PFSK-1 (cell line): Measurements from ENCODE around the gene C13orf42.

ENCODE experiments used
- FOXP2 ChIP-seq: optimal IDR thresholded peaks from 2 replicates; pipeline ENCODE3; 2011; ENCODE audit warnings: borderline replicate concordance, control low read depth, inconsistent platforms; ENCODE audit not compliant: insufficient read depth; ENCODE audit errors: extremely low read length, extremely low read depth
- POLR2AphosphoS5 ChIP-seq: IDR thresholded peaks from 2 replicates; pipeline ENCODE4 v1.6.1; 2012; ENCODE audit warnings: low read depth, mild to moderate bottlenecking, control low read depth, low read length, moderate library complexity
- REST ChIP-seq, 2 experiments: IDR thresholded peaks; 2 replicates each; pipeline versions ENCODE4 v1.6.1 to v1.8.0; 2011 to 2012; ENCODE audit warnings: low read depth in 2 of 2, low read length in 2 of 2, control low read depth in 1 of 2, inconsistent platforms in 1 of 2, mild to moderate bottlenecking in 1 of 2, moderate library complexity in 1 of 2; ENCODE audit not compliant: insufficient read depth in 1 of 2
- SIN3A ChIP-seq: IDR thresholded peaks from 2 replicates; pipeline ENCODE4 v1.6.1; 2012; ENCODE audit warnings: mild to moderate bottlenecking, low read length, moderate library complexity, borderline replicate concordance; ENCODE audit not compliant: insufficient read depth
- TAF1 ChIP-seq: IDR thresholded peaks from 2 replicates; pipeline ENCODE4 v1.6.1; 2012; ENCODE audit warnings: low read length, control low read depth, borderline replicate concordance; ENCODE audit not compliant: insufficient read depth

The C13orf42 gene

GRCh38 chr13:51147732-51148131, 36.7 kb upstream of the C13orf42 start:
- TF ChIP-seq POLR2AphosphoS5: no peak
- no peak for TF ChIP-seq FOXP2
- TF ChIP-seq REST (IDR thresholded peaks at IDR 0.05; ENCODE audit: insufficient read depth in 1 of 2, low read depth in 2 of 2, low read length in 2 of 2): no peak
- TF ChIP-seq TAF1: no peak
- no peak for TF ChIP-seq SIN3A

- no peak for TF ChIP-seq REST (IDR thresholded peaks at IDR 0.05; ENCODE audit: insufficient read depth in 1 of 2, low read depth in 2 of 2, low read length in 2 of 2)
- no peak for TF ChIP-seq SIN3A
- no peak for TF ChIP-seq TAF1
- no peak for TF ChIP-seq FOXP2
- TF ChIP-seq POLR2AphosphoS5: no peak
Observed at GRCh38 chr13:51146667-51147066, 35.6 kb upstream of the C13orf42 start.

- TF ChIP-seq FOXP2 (no peak), POLR2AphosphoS5 (no peak), REST (IDR thresholded peaks at IDR 0.05; ENCODE audit: insufficient read depth in 1 of 2, low read depth in 2 of 2, low read length in 2 of 2) (no peak), TAF1 (no peak), SIN3A (no peak)
Observed at GRCh38 chr13:51137250-51137649, 26.2 kb upstream of the C13orf42 start.

- TF ChIP-seq SIN3A (no peak), FOXP2 (no peak), POLR2AphosphoS5 (no peak), REST (IDR thresholded peaks at IDR 0.05; ENCODE audit: insufficient read depth in 1 of 2, low read depth in 2 of 2, low read length in 2 of 2) (peak in 1 of 2 experiments; percentile 66; a peak in 2 of 4 replicates), TAF1 (no peak)
Observed at GRCh38 chr13:51136276-51136980, 25.4 kb upstream of the C13orf42 start.
